ENCODE results near the gene BTBD2.

The BTBD2 gene

GRCh38 chr19:1956868-1957492, 58.5 kb downstream of the BTBD2 start:
- no peak for DNase-seq

- DNase-seq: no peak
Observed at GRCh38 chr19:1956122-1956494, 59.4 kb downstream of the BTBD2 start.

DNA sequence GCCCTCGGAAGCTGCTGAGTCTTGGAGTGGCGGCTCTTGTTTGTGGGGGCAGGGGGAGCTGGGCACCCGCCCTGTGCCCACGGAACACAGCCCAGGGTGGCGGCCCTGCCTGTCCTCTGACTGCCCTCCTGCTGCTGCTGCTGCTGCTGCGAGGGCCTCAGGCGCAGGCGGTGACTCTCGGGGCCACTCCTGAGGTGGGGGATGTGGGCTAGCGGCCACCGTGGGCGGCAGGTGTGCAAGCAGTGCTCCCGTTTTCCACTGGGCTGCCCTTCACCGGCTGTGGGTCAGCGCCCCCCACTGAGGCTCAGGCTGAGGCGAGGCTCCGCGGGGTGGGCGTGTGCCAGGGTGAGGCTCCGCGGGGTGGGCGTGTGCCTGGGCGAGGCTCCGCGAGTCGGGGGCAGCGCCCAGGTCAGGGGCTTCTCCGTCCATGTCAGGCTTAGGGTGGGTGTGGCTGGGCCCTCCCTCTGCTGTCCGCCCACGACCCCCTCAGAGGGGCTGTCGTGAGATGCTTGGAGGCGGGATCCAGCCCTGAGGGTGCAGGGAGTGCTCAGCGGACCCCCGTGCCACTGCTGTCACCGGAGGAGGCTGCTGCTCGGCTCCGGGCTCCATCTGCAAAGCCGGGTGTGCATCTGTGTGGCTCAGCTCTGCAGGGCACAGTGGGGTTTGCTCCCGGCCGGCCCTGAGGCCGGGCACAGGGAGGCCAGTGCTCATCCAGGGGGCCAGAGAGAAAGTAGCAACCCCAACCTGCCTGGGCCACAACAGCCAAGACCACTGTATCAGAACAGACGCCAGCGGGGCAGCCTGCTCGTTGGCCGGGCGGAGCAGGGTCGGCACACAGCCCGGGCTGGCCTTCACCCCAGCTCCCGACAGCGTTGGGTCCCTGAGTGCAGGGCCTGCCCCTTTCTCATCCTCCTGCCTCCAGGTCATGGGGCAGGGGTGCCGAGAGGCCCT, 60.1 kb downstream of the BTBD2 start:
- DNase-seq: peak; percentile 45

DNA sequence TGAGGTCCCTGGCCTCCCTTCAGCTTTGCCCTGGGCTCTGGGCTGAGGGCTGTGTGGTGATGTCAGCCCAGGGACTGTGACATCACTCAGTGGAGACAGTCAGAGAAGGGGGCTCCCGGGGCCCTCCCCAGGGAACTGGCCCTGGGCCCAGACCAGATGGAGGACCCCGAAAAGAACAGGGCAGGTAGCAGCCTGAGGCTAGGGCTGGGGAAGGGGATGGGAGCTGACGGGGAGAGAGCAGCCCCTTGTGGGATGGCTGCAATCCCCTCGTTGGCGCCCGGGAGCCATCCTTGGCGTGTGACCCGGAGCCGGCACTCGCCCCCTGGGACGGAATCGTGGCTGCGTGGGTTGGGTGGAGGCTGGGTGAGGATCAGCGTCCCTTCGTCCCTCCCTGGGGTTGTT, 61.0 kb downstream of the BTBD2 start:
- no peak for DNase-seq

- DNase-seq: no peak
Observed at GRCh38 chr19:1953441-1954094, 61.9 kb downstream of the BTBD2 start.

- DNase-seq: no peak
Observed at GRCh38 chr19:1953037-1953436, 62.5 kb downstream of the BTBD2 start.

DNA sequence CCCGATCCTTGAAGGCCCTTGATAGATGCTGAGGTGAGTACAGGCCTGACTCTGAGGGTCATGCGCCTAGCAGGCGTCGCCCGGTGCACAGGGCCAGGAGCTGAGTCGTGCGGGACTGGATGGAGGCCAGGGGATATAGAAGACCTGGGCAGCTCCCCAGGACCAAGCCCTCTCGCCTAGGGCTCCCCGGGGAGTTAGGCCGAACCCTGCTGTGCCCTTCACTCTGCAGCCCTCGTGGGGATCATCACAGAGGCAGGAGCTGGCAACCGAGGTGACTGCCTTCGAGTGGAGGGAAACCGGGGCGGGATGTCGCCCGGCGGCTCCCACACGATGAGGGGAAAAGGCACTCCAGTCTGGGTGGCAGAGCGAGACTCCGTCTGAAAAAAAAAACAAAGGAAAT, 62.9 kb downstream of the BTBD2 start:
- no peak for DNase-seq

GRCh38 chr19:1950640-1951039, 64.9 kb downstream of the BTBD2 start:
- DNase-seq: no peak

- DNase-seq: no peak
Observed at GRCh38 chr19:1949304-1950101, 66.0 kb downstream of the BTBD2 start.

- DNase-seq: no peak
Observed at GRCh38 chr19:1947651-1948209, 67.8 kb downstream of the BTBD2 start.

DNA sequence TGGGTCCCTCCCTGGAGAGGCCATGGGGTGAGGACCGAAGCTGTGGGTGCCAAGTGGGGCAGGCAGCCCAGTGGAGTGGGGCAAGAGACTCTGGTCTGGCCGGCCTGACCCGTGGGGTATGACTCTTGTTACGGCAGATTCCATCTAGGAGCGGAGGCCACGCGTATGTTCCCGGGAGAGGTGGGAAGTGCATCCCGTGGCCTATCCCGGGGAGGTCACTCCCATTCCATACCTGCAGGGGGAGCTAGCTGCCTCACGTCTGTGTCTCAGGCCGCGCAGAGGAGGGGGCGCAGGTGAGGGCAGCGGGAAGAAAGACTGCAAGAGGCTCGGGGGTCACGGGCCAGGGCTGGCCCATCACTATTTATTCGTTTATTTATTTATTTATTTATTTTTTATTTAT, 69.6 kb downstream of the BTBD2 start:
- peak; percentile 38 for DNase-seq

- no peak for DNase-seq
Observed at GRCh38 chr19:1944916-1945561, 70.5 kb downstream of the BTBD2 start.

GRCh38 chr19:1944088-1944915, 71.2 kb downstream of the BTBD2 start:
- DNase-seq: peak; percentile 43

DNA sequence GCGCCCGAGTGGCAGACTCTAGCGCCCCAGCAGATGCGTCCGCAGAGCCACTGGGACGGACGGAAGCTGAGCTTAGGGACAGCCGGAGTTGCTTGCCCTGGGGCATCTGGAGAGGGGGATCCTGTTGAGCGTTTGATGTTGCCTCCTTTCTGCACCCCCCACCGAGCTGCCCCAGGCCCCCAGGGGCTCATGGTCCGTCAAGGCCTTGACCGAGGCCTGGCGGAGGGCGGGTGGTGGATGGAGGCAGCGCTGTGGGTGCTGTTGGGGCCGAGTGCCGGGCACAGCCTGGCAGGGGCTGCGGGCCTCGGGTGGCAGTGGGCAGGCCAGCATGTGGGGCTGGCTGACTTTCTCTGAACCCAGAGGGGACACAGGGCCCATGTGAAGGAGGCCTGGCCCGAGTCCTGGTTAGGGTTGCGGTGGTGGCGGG, 71.8 kb downstream of the BTBD2 start:
- no peak for DNase-seq

DNA sequence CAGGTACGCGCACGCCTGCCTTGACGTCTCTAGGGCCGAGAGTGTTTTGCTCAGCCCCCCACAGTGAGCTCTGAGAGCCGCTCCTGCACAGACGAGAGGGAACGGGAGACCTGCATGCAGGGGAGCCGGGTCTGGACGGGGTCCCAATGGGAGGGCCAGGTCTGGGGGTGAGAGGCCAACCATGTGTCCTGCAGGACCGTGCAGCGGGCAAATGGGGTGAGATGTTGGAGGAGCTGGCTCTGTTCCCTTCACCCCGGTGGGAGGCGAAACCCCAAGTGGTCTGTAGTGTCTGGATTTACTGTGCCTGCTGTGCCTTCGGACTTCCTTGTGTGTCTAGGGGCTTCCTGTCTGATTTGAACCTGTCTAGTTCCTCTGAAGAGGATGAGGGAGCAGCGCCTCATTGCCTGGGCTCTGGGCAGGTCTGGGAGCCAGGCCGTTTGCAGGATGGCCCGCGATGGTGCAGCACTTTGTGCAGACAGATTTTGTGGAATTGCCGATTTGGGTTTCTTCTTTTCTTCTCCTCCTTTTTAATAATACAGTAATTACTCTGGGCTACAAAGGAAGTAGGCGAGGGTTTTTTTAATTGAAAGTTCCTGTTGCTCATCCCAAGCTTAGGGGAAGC, 72.5 kb downstream of the BTBD2 start:
- peak; percentile 44 for DNase-seq

DNA sequence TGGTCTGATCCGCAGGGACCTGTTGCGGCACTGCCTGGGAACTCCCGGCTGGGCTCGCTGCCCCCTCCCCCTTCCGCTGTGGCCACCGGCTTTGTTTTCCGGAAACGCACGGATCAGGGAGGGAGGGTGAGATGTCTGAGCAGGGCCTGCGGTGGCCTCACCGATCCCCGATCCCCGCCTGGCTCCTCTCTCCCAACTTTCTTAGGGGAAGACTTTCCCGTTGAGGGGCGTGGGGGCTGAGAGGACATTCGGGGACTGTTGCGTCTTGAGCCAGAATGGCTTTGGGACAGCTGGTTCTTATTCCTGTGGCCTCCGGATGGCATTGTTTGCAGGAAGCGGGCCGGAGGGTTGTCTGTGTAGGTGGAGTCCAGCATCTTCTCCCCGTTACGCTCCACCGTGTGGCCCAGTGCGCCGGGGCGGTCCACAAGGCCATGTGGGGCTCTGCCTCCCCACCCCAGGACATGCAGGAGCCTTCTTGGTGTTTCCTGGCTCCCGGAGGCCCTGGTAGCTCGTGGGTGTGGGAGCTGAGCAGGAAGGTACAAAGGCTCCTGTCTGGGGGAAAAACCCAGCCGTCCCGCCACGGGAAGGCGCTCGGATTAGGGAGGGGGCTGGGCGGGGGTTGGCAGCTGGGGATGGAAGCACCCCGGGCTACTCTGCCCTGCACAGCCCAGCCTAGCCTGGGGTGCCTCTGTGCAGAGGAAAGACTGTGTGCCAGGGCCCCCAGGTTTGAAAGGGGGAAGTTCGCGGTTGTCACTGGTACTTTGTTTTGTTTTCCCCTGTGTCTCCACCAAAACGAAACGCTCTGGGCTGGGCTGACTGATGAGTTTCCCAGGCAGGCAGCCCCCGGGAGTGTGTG, 73.2 kb downstream of the BTBD2 start:
- DNase-seq: peak; percentile 86

- no peak for DNase-seq
Observed at GRCh38 chr19:1941146-1942077, 74.1 kb downstream of the BTBD2 start, which contains the start of gene CSNK1G2. Gene CSNK1G2, plus strand, starts transcription at chr19:1941172. Its CDS starts 28,601 bp downstream, at chr19:1969773.

GRCh38 chr19:1938071-1938470, 77.4 kb downstream of the BTBD2 start:
- no peak for DNase-seq
